Prostate gland (tissue), 2 donors: ENCODE measurements around the gene FBXO8. TPM values are rescaled to one million over a fixed set of nuclear protein-coding genes. Genes with fewer than 3 reads are reported as not detected.
"Not testable (repeated sequence)": the region's sequence is repeated elsewhere in the genome, so short reads cannot be mapped to it uniquely, and the experiment has no call there.

Experiments used
- DNase-seq: peaks from one replicate; pipeline ENCODE4 v3.0.0-alpha.2; 2019; ENCODE audit warnings: low spot score
- H3K27ac ChIP-seq, 2 donors: fragments of 200-600 bp; sonication (generic); 2 replicates each; pipeline ENCODE4 v1.5.1; 2017 to 2019
- H3K27me3 ChIP-seq: fragments of 200-600 bp; sonication (generic); replicated peaks from 2 replicates; pipeline ENCODE4 v1.5.1; 2019; ENCODE audit not compliant: insufficient read depth
- H3K36me3 ChIP-seq, 2 donors: fragments of 200-600 bp; sonication (generic); 1 replicate in 1 of 2; 2 replicates in 1 of 2; pipeline versions ENCODE4 v1.5.1 to v1.8.1; 2017 to 2019
- H3K4me1 ChIP-seq: fragments of 200-600 bp; sonication (generic); replicated peaks from 2 replicates; pipeline ENCODE4 v1.5.1; 2019
- H3K4me3 ChIP-seq, 2 donors: fragments of 200-600 bp; sonication (generic); 2 replicates each; pipeline ENCODE4 v1.5.1; 2017 to 2019
- H3K9me3 ChIP-seq: fragments of 200-600 bp; sonication (generic); 2 replicates; pipeline ENCODE4 v1.5.1; 2017
- CTCF ChIP-seq, 4 experiments: fragments of 200-600 bp in 2 of 4; fragments of 450-650 bp in 2 of 4; sonication (generic) in 2 of 4; IDR thresholded peaks; 1 replicate in 3 of 4; 2 replicates in 1 of 4; pipeline ENCODE4 v1.5.1; 2016 to 2019; ENCODE audit warnings: antibody characterized with exemption in 4 of 4, mild to moderate bottlenecking in 2 of 4, moderate library complexity in 2 of 4
- POLR2A ChIP-seq: fragments of 450-650 bp; IDR thresholded peaks from one replicate; pipeline ENCODE4 v1.6.1; 2016; ENCODE audit warnings: antibody characterized with exemption, mild to moderate bottlenecking
- POLR2AphosphoS5 ChIP-seq: sonication (generic); formaldehyde crosslinking; IDR thresholded peaks from one replicate; pipeline ENCODE4 v1.6.1; 2017; ENCODE audit warnings: antibody characterized with exemption
- WGBS: methylation state at CpG from one replicate; pipeline ENCODE4 v1.1.5; 2018; 5-methylcytosine and 5-hydroxymethylcytosine counted together
- intact Hi-C: fragments of 100-400 bp; cut with DNase I; formaldehyde crosslinking; loops from one replicate; pipeline ENCODE4 v1.14.2; 2022
- total RNA-seq, 2 donors: library from RNA; depleted of rRNA; stranded (reverse); fragments of >200 nt; gene quantifications; one replicate each; pipeline ENCODE4 v1.1.0, GENCODE V29; 2016

Gene FBXO8
- total RNA-seq, 2 donors from 2014 or later = 35.0 to 38.1 TPM

GRCh38 chr4:174273930-174274329 lies 9.5 kb downstream of the FBXO8 start:
- 71% methylated on average over 5 of the region's 5 CpGs for WGBS
- H3K27me3 ChIP-seq = no peaks in the 10 kb centered on the region
- no peak overlapping the region for H3K4me3 ChIP-seq
- no peak for DNase-seq
- no peaks in the 10 kb centered on the region for H3K9me3 ChIP-seq
- intact Hi-C loops = no loop called here
- no peaks in the 10 kb centered on the region for H3K36me3 ChIP-seq
- H3K27ac ChIP-seq = no peak overlapping the region
- H3K4me1 ChIP-seq = no peaks in the 10 kb centered on the region
- TF ChIP-seq POLR2AphosphoS5 = no peak
- TF ChIP-seq POLR2A = no peak
- no peak for TF ChIP-seq CTCF (IDR thresholded peaks at IDR 0.05)

DNA sequence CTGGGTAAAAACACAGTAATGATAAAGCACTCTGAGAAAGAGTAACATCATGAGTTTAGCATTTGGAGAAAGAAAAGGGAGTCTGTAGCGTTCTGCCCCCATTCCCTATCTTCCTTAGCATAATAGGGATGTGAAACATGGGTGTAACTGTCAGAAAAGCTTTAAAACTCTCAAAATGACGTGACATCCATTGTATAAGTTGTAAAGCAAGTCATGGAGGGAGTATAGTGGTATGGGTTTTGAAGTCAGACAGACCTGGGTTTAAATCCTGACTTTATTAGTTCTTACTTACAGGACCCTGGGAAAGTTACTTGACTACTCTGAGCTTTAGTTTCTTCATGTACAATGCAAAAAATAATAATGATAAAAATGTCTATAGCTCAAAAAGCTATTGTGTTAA lies 17.1 kb downstream of the FBXO8 start:
- intact Hi-C loops = no loop called here
- Histone ChIP-seq H3K4me1 (no peaks in the 10 kb centered on the region), H3K27me3 (no peaks in the 10 kb centered on the region), H3K36me3 (no peaks in the 10 kb centered on the region), H3K4me3 (no peak overlapping the region), H3K27ac (no peak overlapping the region), H3K9me3 (no peaks in the 10 kb centered on the region)
- TF ChIP-seq CTCF (IDR thresholded peaks at IDR 0.05) (no peak), POLR2A (no peak), POLR2AphosphoS5 (no peak)
- 59% methylated on average over 2 of the region's 2 CpGs for WGBS
- DNase-seq = no peak

- 68% methylated on average over 2 of the region's 2 CpGs for WGBS
- no peak for DNase-seq
- Histone ChIP-seq H3K9me3 (no peaks in the 10 kb centered on the region), H3K4me3 (no peak overlapping the region), H3K4me1 (no peaks in the 10 kb centered on the region), H3K27ac (no peak overlapping the region), H3K27me3 (no peaks in the 10 kb centered on the region), H3K36me3 (no peaks in the 10 kb centered on the region)
- TF ChIP-seq CTCF (IDR thresholded peaks at IDR 0.05) (no peak), POLR2AphosphoS5 (no peak), POLR2A (no peak)
- intact Hi-C loops = no loop called here
These were observed 17.6 kb downstream of the FBXO8 start for GRCh38 chr4:174265916-174266315.

DNA sequence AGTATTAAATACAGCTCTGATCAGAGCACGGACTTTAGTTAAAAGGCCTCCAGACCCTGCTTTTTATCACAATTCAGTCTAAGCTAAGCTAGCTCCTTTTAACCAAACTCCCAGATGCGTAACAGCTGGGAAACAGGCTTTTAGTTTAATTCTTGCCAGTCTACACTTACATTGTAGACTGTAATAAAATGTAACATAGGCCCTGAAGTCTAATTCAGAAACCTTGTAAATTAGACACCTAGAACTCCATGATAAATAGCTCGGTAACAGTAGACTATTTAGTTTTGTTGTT lies 20.1 kb downstream of the FBXO8 start:
- no peak overlapping the region for H3K4me3 ChIP-seq
- H3K36me3 ChIP-seq = no peaks in the 10 kb centered on the region
- H3K4me1 ChIP-seq = no peaks in the 10 kb centered on the region
- H3K9me3 ChIP-seq = no peaks in the 10 kb centered on the region
- H3K27me3 ChIP-seq = no peaks in the 10 kb centered on the region
- no peak for DNase-seq
- intact Hi-C loops = no loop called here
- TF ChIP-seq POLR2AphosphoS5 (no peak), CTCF (IDR thresholded peaks at IDR 0.05) (no peak), POLR2A (no peak)
- H3K27ac ChIP-seq = no peak overlapping the region
- WGBS = 93% methylated on average over 3 of the region's 3 CpGs

DNA sequence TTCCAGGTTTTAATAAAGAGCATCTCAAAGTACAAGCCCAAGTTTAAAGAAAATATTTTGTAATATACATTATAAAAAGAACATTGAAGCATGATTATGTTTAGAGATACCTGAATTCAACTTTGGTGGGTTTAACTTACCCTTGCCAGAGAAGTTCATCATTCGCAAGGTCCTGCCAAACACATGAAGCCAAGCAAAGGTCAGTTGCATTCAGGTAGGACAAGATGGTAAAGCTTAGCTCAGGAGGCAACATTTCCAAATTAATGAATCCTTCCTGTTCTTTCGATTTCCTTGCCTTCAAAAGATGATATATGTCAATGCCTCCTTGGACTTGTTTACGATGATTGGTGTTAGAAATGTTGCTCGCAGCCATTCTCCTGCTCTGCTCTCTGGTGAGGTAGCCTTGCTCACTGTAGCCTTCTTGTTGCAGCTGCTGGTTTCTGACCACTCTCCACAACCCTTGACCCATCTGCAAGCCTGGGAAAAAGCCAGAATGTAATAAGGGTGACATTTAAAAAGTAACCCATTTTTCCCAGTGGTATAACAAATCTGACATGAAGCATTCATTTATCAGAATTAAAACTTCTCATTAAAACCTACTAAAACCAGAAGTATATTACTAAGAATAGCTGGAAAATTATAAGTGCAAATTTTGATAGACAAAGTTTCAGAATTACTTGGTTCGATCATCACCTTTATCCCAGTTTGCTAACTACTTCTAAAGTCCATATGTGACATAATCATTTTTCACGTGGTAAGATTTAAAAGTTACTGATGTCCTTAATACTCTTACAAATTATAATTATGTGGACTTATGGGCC lies 20.6 kb downstream of the FBXO8 start:
- TF ChIP-seq POLR2AphosphoS5 (no peak), CTCF (IDR thresholded peaks at IDR 0.05) (no peak), POLR2A (no peak)
- intact Hi-C loops = no loop called here
- no peak for DNase-seq
- Histone ChIP-seq H3K27me3 (no peaks in the 10 kb centered on the region), H3K36me3 (no peaks in the 10 kb centered on the region), H3K4me1 (no peaks in the 10 kb centered on the region), H3K27ac (no peak overlapping the region), H3K4me3 (no peak overlapping the region), H3K9me3 (no peaks in the 10 kb centered on the region)
- 86% methylated on average over 6 of the region's 6 CpGs for WGBS

DNA sequence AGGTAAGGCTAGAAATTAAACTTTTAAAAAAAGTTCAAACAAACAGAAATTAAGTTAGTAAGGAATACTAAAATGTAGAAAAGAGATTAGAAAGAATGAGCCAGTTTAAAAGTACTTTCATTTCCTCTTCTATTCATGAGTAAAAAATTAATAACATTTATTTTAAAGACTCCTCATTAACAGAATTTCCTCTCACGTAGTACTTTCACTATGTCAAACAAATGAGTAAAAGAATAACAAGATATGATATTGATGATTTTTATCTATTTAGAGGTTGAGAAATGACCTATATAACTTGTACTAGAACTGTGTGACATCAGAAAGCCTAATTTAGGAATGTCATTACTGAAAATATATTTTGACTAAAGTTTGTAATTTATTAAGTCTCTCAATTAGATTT lies 22.0 kb downstream of the FBXO8 start:
- H3K27me3 ChIP-seq, intact Hi-C loops, H3K4me3 ChIP-seq, DNase-seq, H3K4me1 ChIP-seq, H3K27ac ChIP-seq, H3K36me3 ChIP-seq, H3K9me3 ChIP-seq: not testable (repeated sequence)
- 72% methylated on average over 1 of the region's 1 CpG for WGBS
